MG63 (cell line): ENCODE measurements around the gene CTPS2. TPM values are rescaled to one million over a fixed set of nuclear protein-coding genes. Genes with fewer than 3 reads are reported as not detected.
"Not testable (repeated sequence)": the region's sequence is repeated elsewhere in the genome, so short reads cannot be mapped to it uniquely, and the experiment has no call there.

ENCODE experiments used
- DNase-seq: peaks from one replicate; pipeline ENCODE4 v3.0.0-alpha.2; 2020
- H3K27me3 ChIP-seq: fragments of 250-450 bp; sonication (Bioruptor Pico); 2 replicates; pipeline ENCODE4 v1.5.1; 2020; ENCODE audit warnings: mild to moderate bottlenecking, moderate library complexity
- H3K36me3 ChIP-seq: fragments of 250-450 bp; sonication (Bioruptor Pico); 2 replicates; pipeline ENCODE4 v1.5.1; 2020; ENCODE audit warnings: mild to moderate bottlenecking, moderate library complexity
- H3K4me3 ChIP-seq: fragments of 250-450 bp; sonication (Bioruptor Pico); 2 replicates; pipeline ENCODE4 v1.5.1; 2020; ENCODE audit warnings: mild to moderate bottlenecking, moderate library complexity
- H3K9me3 ChIP-seq: fragments of 250-450 bp; sonication (Bioruptor Pico); 2 replicates; pipeline ENCODE4 v1.5.1; 2020; ENCODE audit warnings: mild to moderate bottlenecking, moderate library complexity
- total RNA-seq: library from RNA; depleted of rRNA; stranded (reverse); fragments of >200 nt; shearing (Covaris generic); gene quantifications from 2 replicates; pipeline ENCODE4 v1.2.3, GENCODE V29; 2014; ENCODE audit warnings: low replicate concordance

The CTPS2 gene
- total RNA-seq, 1 experiment from 2014 or later: 13.2 TPM

DNA sequence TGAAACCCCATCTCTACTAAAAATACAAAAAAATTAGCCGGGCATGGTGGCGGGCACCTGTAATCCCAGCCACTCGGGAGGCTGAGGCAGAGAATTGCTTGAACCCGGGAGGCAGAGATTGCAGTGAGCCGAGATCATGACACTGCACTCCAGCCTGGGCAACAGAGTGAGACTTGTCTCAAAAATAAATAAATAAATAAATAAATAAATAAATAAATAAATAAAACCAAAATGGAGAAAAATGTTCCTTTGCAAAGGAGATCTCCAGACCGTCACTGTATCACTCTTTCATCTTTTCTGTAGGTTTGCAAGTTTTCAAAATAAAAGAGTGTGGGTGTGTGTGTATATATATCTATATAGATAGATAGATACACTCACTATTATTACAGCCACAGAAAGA lies 109.2 kb downstream of the CTPS2 start:
- H3K4me3 ChIP-seq, H3K27me3 ChIP-seq, H3K9me3 ChIP-seq, DNase-seq, H3K36me3 ChIP-seq: not testable (repeated sequence)

DNA sequence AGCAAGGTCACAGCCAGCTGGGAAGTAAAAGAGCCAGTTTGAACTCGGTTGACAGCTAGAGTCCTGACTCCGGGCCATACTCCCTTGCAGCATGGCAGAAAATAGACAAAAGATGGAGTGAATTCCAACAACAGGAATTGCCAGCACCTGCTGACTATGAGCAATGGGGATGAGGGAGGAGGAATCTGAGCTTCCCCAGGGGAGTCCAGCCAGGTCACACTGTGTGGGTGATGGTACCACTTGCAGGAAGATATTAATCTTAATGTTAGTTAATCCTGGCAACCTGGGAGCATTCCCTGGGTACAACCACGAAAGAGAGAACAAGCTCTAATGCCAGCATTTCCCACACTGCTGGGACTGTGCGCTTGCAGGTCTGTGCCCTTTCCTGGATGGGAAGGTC lies 110.6 kb downstream of the CTPS2 start:
- H3K27me3 ChIP-seq: no peaks in the 10 kb centered on the region
- no peak for DNase-seq
- H3K4me3 ChIP-seq: no peak overlapping the region
- no peaks in the 10 kb centered on the region for H3K36me3 ChIP-seq
- no peaks in the 10 kb centered on the region for H3K9me3 ChIP-seq

DNA sequence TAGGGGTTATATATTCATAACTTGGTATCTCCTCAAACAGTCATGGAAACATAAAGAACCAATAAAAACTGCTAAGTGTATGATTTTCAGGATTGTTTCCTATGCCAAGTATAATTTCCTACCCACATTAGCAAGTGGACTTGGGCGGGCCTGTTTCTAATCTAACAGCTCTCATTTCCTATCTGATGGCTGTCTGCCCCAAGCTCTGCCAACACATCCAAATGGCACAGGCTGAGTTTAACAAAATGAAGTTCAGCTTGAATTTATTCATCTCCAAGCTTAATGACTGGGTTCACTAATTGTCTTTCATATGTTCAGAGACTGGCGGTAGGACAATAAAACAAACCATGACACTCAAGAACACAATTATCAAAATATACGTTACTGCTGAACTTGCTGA lies 118.0 kb downstream of the CTPS2 start:
- H3K9me3 ChIP-seq: no peaks in the 10 kb centered on the region; the same call in 1 of the 2 replicates
- H3K4me3 ChIP-seq: no peak overlapping the region
- no peaks in the 10 kb centered on the region for H3K27me3 ChIP-seq
- DNase-seq: no peak
- no peaks in the 10 kb centered on the region for H3K36me3 ChIP-seq

DNA sequence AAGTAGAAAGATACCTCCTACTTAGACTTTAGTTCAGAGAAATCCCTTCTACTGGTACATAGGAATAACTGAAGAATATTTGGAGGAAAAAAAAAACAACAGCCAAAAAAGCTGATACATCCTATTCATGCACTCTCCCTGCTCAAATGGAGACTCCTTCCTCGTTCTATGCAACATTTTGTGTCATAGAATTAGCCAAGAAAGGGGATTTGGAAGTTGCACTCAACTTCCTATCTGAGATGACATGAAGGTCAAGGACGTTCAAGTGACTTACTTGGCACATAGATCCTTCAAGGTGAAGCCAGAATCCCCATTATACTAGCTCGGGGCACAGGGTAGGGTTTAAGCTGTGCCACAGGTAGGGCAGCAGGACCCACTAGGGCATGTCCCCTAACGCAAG lies 118.7 kb downstream of the CTPS2 start:
- no peak overlapping the region for H3K4me3 ChIP-seq
- no peaks in the 10 kb centered on the region for H3K27me3 ChIP-seq
- no peaks in the 10 kb centered on the region; the same call in 1 of the 2 replicates for H3K36me3 ChIP-seq
- DNase-seq: no peak
- H3K9me3 ChIP-seq: no peaks in the 10 kb centered on the region; the same call in 1 of the 2 replicates

DNA sequence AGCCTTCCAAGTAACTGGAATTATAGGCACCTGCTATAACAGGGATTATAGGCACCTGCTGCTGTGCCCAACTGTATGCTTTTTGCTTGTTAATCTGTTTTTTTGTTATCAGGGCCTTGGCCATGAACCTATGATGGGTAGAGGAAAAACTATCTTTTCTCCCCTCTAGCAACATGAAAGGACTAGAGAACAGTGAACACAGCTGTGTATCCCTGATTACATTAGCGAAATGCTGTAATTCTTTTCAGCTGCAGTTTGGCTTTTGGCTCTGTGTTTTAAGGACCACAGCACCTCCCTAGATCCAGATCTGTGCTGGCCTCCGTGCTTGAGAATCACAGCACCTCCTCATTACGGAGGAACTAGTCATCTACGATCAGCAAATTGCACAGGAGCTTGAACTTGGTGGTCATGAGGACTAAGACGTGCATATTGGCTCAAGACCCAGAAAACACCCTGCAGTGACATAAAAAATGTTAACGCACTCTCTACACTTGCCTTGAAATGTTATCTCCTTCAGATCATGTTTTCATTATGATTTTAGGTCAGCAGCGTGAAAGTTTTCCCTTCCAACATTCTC lies 120.2 kb downstream of the CTPS2 start:
- Histone ChIP-seq H3K4me3 (no peak overlapping the region), H3K36me3 (no peaks in the 10 kb centered on the region; the same call in 1 of the 2 replicates), H3K27me3 (no peaks in the 10 kb centered on the region), H3K9me3 (no peaks in the 10 kb centered on the region; the same call in 1 of the 2 replicates)
- DNase-seq: no peak

DNA sequence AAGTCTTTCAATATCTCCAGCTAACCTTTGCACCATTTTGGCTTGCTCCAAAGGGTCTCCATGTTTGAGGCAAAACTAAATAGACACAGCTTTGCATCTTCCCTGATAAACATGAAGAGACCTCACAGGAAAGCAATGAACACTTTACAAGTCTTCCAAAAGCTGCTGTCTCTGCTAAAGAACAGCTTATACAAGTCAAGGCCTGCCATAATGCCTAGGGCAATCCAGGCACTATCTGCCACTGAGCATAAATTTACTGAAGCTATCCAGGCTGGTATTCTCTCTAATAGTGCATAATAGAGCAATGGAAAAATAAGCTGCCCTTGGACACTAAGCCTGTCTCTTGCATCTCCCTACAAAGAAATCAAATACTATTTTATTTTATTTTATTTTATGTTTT lies 122.6 kb downstream of the CTPS2 start:
- no peaks in the 10 kb centered on the region for H3K27me3 ChIP-seq
- H3K36me3 ChIP-seq: no peaks in the 10 kb centered on the region; the same call in 1 of the 2 replicates
- no peak for DNase-seq
- no peak overlapping the region for H3K4me3 ChIP-seq
- no peaks in the 10 kb centered on the region; the same call in 1 of the 2 replicates for H3K9me3 ChIP-seq

DNA sequence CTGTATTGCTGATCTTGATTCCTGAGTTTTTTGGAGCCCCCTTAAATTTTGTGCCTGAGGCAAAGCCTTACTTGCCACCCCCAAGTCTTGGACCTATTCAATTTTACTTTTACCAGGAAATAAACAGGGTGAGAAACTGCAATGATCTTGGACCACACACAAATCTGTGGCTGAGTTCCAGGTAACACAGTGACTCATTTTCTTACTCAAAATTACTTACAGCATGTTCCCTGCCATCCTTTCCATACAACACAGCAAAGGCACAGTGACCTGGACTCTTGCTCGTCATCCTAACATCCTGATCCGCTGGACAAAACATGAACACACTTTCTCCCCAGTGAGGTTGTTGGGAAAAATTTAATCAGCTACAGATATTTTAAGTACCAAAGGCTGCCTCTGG lies 123.3 kb downstream of the CTPS2 start:
- no peaks in the 10 kb centered on the region for H3K27me3 ChIP-seq
- no peak for DNase-seq
- no peaks in the 10 kb centered on the region; the same call in 1 of the 2 replicates for H3K9me3 ChIP-seq
- H3K4me3 ChIP-seq: no peak overlapping the region
- H3K36me3 ChIP-seq: no peaks in the 10 kb centered on the region; the same call in 1 of the 2 replicates

DNA sequence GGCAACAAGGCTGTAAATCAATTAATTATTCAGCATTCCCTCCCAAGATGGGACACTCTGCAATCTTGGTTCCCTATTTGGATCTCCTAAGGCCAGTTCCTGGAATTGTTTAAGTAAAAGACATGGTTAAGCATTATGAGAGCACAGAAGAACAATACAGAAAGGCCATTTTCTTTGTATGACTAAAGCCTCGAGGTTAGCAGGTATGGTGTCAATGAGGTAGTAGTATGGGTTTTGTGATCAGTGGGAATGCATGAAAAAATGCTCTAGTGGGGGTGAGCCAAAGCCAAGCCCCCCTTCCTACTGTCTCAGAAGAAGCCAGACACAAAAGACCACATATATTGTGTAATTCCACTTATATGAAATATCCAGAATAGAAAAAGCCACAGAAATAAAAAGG lies 124.2 kb downstream of the CTPS2 start:
- Histone ChIP-seq H3K4me3 (no peak overlapping the region), H3K27me3 (no peaks in the 10 kb centered on the region), H3K9me3 (no peaks in the 10 kb centered on the region; the same call in 1 of the 2 replicates), H3K36me3 (no peaks in the 10 kb centered on the region; the same call in 1 of the 2 replicates)
- no peak for DNase-seq

DNA sequence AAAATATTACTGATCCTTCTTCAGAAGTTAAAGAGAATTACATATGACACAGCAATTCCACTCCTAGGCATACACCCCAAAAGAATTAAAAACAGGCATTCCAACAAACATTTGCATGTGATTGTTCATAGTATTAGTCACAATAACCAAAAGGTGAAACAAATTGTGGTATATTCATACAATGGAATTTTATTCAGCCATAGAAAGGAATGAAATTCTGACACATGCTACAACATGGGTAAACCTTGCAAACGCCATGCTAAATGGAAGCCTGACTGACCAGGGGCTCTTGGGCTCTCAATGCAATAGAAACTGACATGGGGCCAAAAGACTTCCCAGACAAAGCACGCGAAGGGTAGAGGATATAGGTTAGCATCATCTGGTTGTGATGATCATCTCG lies 124.6 kb downstream of the CTPS2 start:
- no peak for DNase-seq
- Histone ChIP-seq H3K4me3 (no peak overlapping the region), H3K27me3 (no peaks in the 10 kb centered on the region), H3K36me3 (no peaks in the 10 kb centered on the region; the same call in 1 of the 2 replicates), H3K9me3 (no peaks in the 10 kb centered on the region; the same call in 1 of the 2 replicates)

DNA sequence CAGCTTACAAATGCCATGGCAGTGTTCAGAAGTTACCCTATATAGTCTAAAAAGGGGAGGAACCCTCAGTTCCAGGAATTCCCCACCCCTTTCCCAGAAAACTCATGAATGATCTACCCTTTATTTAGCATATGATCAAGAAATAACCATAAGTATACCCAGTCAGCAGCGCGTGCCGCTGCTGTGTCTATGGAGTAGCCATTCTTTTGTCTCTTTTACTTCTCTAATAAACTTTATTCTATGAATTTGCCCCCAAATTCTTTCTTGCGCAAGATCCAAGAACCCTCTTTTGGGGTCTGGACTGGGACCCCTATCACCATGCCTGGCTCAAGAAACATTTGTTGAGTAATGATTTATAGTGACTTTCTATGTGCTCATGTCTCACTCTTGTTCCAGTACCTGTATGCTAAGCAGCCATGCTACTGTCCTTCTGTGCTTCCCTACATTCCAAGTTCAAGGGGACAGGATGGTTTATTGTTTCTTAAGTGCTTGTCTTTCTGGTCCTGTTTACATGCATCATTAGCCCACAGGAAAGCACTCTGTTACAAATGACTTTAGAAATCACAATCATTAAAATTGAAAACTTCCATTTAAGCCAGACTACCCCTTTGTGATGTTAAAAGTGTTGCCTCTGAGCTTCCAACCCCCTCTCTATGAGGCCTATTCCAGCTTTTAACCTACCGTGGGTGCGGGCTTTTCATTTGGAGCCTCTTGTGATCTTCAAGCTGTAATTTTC lies 125.9 kb downstream of the CTPS2 start:
- Histone ChIP-seq H3K9me3 (no peaks in the 10 kb centered on the region; the same call in 1 of the 2 replicates), H3K4me3 (no peak overlapping the region), H3K36me3 (no peaks in the 10 kb centered on the region; the same call in 1 of the 2 replicates), H3K27me3 (no peaks in the 10 kb centered on the region)
- DNase-seq: no peak

DNA sequence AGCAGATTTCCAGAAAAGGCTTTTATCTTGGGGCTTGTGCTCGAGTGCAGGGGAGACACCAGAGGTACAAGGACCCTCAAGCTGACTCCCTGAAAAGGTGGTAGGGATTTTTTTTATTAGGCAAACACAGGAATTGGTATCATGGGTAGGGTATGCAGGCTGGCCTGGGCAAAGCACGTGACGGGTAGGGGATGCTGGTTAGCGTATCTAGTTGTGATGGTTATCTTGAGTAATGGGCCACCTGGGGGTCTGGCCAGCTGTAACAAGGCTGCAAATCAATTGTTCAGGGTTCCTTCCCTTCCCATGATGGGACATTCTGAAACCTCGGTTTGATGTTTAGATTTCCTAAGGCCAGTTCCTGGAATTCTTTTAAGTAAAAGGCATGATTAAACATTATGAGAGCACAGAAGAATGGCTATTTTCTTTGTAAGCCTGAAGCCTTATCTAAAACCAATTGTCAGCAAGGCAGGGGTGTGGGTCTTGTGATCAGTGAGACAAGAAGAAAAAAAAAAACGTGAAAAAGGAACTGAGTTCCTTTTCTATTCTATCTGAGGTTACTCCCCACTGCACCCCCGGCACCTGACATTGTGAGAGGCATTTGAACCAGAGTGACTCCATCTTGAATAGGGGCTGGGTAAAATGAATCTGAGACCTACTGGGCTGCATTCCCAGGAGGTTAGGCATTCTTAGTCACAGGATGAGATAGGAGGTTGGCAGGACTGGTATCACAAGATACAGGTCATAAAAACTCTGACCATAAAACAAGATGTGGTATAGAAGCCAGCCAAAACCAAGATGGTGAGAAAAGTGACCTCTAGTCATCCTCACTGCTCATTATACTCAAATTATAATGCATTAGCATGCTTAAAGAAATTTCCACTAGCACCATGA lies 126.7 kb downstream of the CTPS2 start:
- H3K36me3 ChIP-seq: no peaks in the 10 kb centered on the region; the same call in 1 of the 2 replicates
- H3K9me3 ChIP-seq: no peaks in the 10 kb centered on the region
- no peak for DNase-seq
- no peak overlapping the region for H3K4me3 ChIP-seq
- H3K27me3 ChIP-seq: no peaks in the 10 kb centered on the region

DNA sequence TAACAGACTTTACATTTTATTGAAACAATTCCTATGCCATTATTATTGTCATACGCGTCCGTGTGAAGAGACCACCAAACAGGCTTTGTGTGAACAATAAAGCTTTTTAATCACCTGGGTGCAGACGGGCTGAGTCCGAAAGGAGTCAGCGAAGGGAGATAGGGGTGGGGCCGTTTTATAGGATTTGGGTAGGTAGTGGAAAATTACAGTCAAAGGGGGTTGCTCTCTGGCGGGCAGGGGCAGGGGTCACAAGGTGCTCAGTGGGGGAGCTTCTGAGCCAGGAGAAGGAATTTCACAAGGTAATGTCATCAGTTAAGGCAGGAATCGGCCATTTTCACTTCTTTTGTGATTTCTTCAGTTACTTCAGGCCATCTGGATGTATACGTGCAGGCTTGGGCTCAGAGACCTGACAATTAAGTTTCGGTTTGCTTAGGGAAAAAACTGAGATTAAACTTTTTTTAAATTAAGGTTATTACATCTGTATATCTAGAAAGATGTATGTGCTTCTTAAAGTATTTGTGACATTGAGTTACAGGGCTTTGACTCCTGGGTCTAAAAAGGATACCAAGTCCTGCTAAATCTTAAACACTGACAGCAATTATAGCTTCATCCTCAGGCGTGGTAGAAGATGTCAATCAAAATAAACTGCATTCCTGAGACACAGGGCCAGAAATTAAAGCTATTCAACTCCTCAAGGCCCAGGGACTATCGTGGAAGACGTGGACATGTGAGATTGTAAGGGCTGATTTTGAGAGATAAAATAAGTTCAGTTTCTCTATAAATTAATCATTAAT lies 132.3 kb downstream of the CTPS2 start:
- DNase-seq, H3K27me3 ChIP-seq, H3K36me3 ChIP-seq, H3K9me3 ChIP-seq, H3K4me3 ChIP-seq: not testable (repeated sequence)

DNA sequence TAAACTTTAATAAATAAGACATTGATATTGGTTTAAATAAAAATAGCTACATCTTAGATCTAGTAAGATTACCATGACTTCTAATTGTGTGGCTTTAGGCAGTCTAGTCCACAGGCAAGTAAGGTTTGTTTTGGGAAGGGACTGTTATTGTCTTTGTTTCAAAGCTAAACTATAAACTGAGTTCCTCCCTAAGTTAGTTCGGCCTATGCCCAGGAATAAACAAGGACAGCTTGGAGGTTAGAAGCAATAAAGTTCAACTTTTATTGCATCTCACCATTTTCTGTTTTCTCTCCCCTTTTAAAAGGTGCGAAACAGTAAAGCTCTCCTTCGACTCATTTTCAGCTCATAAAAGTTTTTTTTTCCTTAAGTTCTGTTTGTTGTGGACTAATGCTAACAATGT lies 133.0 kb downstream of the CTPS2 start:
- Histone ChIP-seq H3K27me3 (no peaks in the 10 kb centered on the region), H3K36me3 (no peaks in the 10 kb centered on the region), H3K9me3 (no peaks in the 10 kb centered on the region), H3K4me3 (no peak overlapping the region)
- DNase-seq: no peak

DNA sequence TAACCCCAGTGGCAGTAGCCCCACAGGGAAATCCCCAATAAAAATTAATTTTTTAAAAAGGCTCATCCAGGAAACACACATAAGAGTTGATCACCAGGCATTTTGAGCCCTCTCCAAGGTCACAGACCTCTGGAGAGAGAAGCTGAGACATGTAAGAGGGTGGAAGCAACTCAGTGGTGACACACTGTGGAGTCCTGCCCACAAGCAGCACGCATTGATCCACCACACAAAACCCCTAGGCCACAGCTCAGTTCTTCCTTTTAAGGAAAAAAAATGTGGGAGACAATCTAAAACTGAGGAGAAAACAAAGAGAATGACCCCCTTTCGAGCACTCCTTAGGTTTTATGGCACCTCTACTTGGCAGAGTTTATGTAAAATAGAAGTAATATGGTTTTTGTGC lies 134.3 kb downstream of the CTPS2 start:
- no peaks in the 10 kb centered on the region for H3K9me3 ChIP-seq
- H3K27me3 ChIP-seq: no peaks in the 10 kb centered on the region
- H3K4me3 ChIP-seq: no peak overlapping the region
- no peaks in the 10 kb centered on the region for H3K36me3 ChIP-seq
- peak; percentile 38 for DNase-seq

DNA sequence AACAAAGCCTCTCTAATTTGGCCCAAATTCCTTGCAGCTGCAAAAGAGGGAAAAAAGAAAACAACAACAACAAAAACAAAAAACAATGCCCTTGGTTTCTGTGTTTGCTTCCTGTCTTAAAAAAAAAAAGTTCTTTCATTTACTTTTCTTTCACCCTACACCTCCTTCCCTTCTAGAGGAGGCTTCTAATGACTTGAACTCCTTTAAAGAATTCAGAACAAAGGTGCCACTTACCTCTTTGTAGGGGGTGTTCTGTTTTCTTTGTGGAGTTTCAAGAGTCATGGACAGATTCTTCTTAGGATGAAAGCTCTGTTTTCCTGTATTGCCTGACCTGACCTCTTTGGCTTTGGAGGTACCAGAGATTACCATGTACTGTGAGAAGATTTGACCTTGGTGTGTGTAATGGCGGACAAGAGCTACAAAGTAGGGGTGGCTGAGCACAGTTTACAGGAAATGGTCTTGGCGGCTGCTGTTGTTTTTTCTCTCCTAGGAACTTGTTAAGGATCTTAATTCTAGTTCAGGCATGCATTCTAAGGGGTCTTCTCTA lies 134.9 kb downstream of the CTPS2 start:
- H3K27me3 ChIP-seq: no peaks in the 10 kb centered on the region
- DNase-seq: no peak
- no peaks in the 10 kb centered on the region for H3K9me3 ChIP-seq
- no peaks in the 10 kb centered on the region for H3K36me3 ChIP-seq
- no peak overlapping the region for H3K4me3 ChIP-seq

DNA sequence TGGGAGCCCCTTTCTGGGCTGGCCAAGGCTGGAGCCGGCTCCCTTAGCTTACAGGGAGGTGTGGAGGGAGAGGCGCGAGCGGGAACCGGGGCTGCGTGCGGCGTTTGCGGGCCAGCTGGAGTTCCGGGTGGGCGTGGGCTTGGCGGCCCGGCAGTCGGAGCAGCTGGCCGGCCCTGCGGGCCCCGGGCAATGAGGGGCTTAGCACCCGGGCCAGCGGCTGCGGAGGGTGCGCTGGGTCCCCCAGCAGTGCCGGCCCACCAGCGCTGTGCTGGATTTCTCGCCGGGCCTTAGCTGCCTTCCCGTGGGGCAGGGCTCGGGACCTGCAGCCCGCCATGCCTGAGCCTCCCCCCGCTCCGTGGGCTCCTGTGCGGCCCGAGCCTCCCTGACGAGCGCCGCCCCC lies 137.1 kb downstream of the CTPS2 start:
- not testable (repeated sequence) for DNase-seq, H3K9me3 ChIP-seq, H3K4me3 ChIP-seq, H3K27me3 ChIP-seq, H3K36me3 ChIP-seq
